NCI-H446 treated with DMSO at 0.1 percent for 48 hours (cell line): ENCODE data around the gene MYO10.

ENCODE experiments used
- DNase-seq: peaks from one replicate; lab custom pipeline; 2025; lab: John Stamatoyannopoulos, UW

The MYO10 gene

DNA sequence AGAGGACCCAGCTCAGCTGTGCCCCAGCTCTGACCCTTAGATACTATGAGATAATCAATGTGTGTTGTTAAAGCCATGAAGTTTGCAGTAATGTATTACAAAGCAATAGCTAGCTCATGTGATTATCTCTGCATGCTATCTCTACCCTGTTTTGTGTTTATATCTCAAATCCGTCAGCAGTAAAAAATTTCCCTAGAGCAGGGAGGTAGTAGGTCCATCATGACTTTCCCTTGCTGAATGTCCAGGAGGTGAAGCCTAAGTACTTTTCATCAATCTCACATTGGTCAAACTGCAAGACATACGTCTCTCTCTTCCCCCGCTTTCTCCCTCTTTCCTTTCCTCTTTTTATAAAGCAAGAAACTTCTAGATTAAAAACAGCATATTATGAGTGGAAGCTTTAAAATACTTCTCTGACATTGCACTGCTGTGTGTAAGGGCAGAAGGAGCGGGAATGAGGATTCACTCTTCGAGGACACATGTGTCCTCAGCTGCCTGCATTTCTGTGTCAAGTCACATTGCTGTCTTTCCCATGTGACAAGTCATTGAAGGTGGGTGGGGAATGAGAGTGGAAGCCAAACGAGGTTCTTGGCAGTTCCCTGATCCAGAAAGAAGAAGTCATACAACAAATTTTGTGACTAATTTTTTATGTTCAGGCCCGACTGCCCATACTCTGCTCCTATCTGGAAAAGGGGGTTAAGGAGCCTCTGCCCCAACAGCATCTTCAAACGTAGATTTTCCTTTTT, 226.2 kb downstream of the MYO10 start:
- no peak for DNase-seq

DNA sequence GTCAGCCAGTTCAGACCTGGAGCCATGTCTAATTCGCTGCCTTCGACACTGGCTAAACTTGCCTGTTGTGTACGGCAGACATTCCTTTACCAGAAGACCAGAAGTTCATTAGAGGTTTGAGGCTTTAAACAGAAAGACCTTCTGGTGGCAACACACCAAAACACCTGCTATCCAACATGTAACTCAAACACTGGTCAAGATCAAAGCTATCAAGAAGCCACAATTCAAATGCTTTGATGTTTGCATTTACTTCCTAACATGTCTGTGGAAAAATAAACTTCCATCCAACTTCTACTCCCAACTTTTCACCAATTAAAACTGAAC, 228.3 kb downstream of the MYO10 start:
- no peak for DNase-seq

DNA sequence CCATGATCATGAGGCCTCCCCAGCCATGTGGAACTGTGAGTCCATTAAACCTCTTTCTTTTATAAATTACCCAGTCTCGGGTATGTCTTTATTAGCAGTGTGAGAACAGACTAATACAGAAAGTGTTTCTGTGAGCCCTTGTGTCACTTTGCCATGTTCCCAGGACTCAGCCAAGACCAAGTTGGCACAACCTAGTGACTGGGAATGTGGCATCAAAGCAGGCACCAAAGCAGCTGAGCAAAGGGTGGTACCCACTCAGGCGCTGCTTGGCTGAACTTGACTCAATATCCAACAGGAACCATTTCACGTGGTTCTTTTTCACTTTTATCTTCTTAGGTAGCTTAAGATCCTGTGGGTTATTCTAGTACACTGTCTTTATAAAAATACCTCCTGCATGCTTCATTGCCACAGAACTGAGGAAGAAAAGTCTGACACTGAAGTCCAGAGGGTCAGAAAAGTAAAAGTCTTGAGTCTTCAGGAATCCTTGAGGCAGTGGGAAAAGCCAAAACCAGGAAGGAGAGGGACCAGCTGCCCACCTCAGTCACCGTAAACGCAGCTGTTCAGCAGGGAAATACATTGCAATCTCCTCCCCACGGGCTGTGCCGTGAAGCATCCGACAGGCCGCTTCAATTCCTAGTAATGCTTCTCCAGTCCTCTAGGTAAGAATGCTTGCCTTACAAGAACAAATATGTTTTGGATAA, 228.8 kb downstream of the MYO10 start:
- DNase-seq: no peak

DNA sequence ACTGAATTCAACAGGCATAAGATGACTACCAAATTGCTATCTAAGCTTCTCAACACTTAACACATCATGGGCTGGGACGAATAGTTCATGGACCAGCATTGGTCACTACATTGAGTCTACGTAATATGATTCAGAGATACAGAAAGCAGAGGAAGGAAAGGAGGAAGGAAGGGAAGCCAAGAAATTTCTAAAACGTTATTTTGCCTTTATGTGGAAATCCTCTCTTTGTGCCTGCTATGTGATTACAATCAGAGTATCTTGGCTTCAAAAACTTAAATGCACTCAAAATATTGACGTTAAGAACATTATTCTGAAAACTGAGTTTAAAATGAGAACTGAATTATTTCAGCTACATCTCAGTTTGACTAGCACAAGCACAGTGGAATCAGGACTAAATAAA, 231.1 kb downstream of the MYO10 start:
- DNase-seq: no peak

DNA sequence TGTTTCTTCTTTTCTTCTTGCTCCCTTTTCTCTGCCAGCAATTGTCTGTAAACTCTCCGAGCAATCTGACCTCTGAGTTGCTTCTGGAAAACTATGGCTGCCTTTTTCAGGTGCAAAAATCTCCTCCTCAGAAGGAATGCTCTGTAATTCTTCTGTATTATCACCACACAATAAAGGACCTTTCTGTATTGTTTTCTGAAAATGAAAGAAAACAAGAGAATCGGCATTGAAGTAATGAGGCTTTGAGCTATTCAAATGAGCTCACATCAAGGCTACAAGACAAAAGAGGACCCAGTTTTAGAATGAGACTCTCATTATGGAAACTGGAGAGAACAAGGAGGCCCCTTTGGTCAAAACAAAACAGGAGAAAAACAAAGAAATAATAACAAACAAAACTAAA, 233.1 kb downstream of the MYO10 start:
- no peak for DNase-seq

DNA sequence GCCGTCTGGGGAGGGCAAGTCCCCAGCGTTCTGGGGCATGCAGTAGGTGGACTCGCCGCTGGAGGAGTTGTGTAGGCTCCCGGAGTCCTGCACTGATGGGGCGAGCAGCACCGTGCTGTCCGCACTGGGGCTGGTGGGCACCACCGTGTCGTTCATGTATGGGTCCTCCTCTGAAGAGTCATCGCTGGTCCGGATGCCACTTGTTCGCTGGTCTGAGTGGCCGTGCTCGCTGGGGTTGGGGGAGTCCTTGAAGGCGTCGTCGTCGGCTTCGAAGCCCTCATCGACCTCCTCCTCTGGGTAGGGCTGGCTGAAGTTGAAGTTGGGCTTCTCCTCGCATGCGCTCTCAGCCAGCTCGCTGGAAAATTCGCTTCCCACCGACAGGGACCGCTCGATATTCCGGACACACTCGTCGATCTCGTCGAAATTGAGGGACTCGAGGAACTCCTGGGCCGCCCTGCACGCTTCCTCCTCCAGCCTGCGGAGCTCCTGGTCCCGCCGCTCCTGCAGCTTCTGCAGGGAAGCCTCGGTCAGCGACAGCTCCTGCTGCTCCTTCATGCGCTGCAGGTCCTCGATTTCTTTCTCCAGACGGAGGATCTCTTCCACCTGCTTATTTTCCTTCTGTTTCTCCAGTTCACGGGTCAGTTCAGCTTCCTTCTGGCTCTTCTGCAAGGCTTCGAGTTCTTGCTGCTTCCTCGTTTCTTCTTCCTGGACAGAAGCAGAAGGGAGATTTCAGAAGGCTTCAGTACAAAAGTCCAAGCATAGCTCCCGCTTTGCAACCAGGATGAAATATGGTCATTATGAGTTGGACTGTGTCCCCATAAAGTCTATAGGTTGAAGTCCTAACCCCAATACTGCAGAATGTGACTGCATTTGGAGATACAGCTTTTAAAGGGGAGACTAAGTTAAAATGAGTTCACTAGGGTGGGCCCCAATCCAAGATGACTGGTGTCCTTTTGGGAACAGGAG, 234.7 kb downstream of the MYO10 start:
- no peak for DNase-seq

DNA sequence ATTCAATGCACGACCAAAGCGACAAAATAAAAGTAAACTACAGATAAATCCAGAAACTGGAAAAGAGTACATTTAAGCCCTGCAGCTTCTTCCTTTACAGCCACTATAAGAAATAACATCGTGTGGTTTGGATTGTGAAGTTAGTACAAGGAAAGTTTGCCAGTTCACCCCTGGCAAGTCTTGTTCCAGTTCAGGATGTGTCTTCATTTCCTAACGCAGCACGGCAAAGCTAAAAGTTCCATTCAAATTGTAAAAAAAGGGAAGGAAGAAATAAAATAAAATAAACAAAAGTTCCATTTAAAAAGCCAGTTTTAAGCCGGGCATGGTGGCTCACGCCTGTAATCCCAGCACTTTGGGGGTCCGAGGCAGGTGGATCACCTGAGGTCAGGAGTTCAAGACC, 236.0 kb downstream of the MYO10 start:
- no peak for DNase-seq

DNA sequence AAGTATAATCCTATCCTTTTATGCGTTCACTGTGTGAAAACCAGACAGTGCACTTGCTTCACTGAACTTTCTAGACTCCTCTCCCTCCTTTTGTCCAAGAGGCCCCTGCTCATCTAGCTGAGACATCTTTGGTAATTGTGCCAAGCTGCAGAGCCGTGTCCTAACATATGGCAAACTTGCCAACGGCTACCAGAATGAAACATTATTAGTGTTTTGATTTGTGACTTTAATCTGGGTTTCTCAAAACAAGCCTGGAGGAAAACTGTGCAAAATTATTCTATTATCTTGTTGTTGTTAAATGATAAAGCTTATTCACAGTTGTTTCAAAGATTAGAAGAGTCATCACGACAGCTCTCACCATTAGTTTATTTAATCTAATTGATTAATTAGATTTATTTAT, 240.3 kb downstream of the MYO10 start:
- DNase-seq: peak; percentile 15

DNA sequence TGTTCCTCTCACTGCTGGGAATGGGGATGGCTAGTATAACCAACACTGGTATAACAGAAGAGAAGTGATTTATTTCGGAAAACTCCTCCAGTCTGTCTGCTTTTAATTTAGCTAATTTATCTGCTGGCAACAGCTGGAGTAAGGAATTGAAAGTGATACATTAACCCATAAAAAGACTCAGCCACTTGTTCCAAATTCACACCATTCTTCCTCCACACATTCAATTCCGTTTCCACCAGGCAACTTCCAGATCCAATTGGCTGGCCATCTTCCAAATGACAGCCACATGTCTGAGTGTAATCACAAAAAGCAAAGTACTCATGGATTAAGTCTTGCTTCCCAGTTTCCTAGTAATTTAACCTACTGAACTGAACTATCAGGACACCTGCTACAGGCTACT, 242.2 kb downstream of the MYO10 start:
- DNase-seq: peak; percentile 8

DNA sequence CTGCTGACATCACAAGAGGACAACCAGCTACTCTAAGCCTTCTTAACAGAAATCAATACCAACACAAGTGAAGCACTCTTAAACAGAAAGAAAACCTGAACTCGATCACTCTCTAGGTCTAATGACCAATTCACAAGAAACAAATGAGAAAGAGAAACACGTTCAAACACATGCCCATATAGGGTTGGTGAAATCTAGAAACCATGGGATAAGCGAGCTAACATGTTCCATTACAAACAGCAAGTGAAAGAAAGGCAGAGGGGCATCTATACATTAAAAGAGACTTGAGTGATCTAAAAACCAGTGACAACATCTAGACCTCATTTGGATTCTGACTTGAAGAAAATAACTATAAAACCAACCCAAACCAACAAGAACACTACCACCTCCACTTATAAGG, 244.4 kb downstream of the MYO10 start:
- DNase-seq: no peak

DNA sequence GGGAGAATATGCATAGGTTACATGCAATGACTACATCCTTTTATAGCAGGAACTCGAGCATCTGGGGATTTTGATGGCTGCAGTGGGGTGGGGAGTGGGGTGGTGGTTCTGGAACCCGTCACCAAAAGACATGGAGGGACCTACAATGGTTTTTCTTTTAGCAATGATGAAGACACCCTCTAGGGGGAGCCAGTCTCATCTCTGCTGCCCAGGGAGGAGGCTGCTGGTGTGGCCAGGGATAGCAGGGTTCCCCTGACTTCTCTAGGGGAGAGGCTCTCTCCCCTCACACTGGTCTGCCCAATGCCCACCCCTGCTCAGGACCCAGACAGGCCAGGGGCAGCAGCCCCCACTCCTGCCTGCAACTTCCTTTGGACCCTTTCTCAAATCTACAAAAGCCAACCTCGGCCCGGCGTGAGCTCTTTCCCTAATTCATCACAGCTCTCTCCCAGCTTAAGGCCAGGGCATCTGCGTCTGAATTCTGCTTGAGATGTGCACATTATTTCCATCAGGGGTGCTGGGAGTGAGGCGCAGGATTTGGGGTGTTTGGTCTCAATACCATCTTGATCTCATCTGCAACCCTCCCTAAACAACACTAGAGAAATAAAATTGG, 245.7 kb downstream of the MYO10 start:
- DNase-seq: peak; percentile 35

DNA sequence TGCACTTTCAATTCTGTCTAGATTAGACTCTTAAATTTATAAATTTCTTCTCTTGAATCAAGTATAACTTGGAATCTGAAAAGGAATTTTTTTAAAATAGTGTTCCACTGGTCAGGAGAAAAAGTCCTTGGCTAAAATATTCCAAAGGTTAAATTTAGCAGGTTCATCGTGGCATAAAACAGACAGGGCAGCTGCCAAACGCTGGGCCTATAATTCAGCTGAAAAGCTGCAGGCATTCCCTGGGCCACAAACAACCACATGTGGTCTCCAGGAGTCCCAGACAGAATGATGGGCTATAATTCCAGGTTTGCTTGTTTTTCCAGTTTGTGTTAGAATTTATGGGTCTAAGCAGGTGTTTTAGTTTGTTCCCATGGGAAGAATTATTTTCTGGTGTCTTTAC, 248.2 kb downstream of the MYO10 start:
- DNase-seq: no peak

DNA sequence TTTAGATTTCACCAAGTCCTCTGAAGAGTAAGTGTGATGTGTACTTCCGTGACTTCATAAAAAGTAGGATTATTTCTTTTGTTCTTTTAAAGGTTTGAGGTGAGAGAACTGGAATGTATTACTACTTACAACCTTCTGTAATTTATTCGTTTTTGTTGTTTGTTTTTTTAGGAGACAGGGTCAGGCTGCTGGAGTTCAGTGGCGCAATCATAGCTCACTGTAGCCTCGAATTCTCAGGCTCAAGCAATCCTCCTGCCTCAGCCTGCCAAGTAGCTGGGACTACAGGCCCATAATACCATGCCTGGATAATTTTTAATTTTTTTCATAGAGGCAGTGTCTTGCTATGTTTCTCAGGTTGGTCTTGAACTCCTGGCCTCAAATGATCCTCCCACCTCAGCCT, 251.0 kb downstream of the MYO10 start:
- DNase-seq: no peak

DNA sequence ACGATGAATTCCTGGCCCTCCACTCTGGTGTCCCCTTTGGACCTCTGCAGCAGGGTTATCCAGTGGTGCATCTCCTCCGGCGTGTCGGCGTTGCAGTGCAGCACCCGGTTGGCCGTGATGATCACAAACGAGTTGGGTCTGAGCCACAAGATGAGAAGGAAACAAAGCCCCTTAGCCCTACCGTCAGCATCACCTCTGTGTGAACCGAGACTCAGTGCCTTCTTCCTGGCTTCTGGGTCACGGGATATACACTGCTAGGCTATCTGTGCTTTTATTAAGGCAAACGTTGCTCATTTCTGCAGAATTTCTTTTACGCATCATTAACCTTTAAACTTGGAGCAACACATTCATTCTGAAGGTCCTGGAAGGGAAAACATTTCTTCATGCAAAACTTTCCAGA, 254.2 kb downstream of the MYO10 start:
- DNase-seq: no peak

DNA sequence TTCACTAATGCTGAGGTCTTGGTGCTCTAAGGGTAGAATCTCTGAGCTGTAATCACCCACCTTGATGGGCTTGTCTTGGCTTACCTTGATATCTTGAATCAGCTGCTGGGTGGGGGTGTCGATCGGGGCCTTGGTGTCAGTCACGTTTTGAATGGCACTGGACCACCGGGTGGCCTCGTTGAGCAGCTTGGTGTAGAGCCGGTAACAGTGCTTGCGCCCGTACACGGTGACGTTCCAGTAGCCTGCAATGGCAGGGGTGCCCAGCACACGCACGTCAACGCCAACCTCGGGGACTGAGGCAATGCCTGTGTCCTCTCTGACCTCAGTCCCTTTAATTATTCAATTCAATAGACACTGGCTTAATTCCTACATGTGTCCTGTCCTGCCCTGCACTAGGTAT, 256.2 kb downstream of the MYO10 start:
- DNase-seq: no peak

DNA sequence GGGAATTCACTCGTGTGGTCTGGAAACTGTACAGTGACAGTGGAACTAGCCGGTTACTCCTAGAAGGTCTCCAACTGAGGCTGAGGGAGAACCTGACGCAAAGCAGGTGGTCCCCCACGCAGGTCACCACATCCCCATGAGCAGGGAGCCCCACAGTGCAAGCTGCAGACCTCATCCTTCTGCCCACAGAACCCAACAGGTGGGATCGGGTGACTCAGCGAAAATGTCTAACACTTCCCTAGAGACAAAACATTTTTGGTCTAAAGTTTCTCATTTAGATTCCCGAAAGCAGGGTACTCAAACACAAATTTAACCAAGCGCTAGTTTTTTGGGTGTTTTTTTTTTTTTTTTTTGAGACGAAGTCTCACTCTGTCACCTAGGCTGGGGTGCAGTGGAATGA, 256.9 kb downstream of the MYO10 start:
- DNase-seq: no peak

DNA sequence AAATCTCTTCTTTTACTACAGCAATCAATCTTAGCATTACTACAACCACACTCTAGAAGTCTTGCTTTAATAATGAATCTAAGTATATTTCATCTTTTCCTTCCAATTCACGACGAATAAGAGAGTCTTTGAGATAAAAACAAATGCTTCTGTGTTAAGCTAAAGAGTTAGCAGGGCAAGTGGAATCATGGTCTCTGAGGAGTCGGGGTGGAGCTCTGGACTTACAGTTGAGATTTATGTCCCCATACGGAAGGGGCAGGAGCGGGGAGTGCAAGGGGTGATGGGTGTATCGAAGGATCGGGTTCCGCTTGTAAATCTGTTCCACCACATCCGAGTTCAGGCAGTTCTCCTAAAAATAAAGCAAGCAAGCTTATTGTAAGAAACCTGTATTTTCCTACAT, 260.3 kb downstream of the MYO10 start:
- DNase-seq: no peak

DNA sequence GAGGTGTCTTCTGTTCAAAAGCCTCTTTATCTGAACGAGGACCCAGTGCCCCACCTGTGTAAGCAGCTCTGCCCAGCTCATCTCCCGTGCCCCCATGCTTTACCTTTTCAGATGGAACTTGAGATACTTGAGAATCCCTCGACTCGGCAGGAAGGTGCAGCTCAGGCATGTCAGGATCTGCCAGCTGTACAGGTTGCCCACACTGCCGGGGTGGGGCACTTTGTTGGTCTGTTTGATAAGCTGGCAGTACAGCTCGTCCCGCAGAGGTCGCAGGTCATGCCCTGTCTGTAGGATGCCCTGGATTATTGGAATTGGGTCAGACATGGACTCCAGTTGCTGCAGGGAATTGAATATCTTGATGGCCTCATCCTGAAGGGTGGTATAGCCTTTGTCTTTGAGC, 261.3 kb downstream of the MYO10 start:
- no peak for DNase-seq

DNA sequence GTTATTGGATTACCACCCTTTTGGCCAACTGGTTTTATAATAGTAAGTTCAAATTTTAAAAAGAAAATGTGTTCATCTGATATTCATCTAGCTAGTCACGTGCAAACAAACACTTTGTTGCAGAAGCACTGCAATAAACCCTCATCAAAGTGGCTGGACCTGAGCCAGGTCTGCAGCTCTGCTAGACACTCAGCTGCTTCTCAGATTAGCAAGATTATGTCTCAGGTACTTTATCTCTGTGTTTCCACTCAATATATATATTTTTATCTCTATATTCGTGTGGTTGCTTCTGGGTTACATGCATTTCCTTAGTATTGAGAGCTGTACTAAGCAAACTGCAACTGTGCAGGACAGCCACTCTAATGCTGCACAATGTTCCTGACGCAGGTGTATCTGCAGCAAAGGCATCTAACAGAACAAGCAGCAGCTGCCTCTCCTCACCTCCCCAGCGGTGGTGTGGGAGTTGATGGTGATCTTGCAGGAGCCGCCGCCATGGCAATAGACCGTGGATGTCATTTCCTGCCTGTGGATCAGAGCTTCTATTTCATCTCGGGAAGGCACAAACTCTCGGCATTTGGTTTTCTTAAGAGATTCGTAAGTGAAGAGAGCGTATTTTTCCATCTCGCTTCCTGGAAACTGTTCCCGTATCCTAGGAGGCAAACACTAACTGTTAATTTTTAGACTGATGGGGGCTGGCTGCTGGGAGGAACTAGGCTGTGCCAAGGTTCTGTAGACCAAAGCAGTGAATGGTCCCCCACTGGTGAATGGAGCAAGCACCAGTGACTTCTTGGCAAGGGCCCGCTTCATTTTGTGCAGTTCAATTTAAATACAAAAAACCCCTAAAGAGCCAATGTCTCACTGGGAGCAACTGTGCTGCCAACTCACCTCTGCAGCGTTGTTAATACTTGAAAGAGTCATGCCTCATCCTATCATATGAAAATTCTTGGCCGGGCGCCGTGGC, 262.6 kb downstream of the MYO10 start:
- DNase-seq: peak; percentile 59

DNA sequence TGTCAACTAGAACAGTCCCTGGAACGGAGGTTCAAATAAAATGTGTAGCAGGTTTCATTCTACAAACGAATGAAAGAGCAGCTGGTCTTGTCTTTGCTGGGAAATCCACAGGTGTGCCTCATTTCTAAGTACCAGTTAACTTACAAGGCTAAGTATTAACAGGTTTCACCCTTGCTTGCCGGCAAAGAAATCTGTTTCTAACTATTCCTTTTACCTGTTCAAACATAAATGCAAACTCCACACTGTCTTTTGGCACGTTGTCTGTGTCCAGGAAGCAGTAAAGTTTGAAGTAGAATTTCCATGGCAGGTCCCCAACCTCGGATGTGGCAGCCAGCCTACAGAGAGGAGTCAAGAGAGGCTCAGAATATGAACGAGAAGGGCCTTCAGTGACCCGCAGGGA, 264.9 kb downstream of the MYO10 start:
- no peak for DNase-seq

DNA sequence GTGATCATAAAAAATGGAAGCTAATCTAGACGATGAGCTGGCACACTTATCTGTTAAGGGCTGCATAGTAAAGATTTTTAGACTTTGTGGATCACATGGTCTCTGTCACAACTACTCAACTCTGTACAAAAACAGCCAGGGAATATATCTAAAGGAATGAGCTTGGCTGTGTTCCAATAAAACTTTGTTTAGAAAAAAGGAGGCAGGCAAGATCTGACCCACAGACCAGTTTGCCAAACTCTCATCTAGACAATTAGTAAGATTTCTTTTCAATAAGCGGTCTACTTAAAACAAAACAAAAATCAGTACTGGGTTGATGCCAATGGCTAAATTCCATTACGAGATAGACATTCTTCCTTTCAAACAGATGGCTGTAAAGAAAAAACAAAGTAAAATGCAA, 266.3 kb downstream of the MYO10 start:
- no peak for DNase-seq
